Colonic mucosa (tissue), 4 donors: ENCODE measurements around the gene EPHA1. TPM values are rescaled to one million over a fixed set of nuclear protein-coding genes. Genes with fewer than 3 reads are reported as not detected.
"Not testable (repeated sequence)": the region's sequence is repeated elsewhere in the genome, so short reads cannot be mapped to it uniquely, and the experiment has no call there.

Experiments used
- DNase-seq: peaks from one replicate; pipeline ENCODE4 v3.0.0-alpha.2; 2020
- H3K27ac ChIP-seq: fragments of 200-600 bp; one replicate; pipeline ENCODE4 v1.8.0; 2021
- H3K27me3 ChIP-seq: fragments of 200-600 bp; one replicate; pipeline ENCODE4 v1.8.0; 2021
- H3K36me3 ChIP-seq: fragments of 200-600 bp; one replicate; pipeline ENCODE4 v1.8.0; 2021
- H3K4me1 ChIP-seq: fragments of 200-600 bp; one replicate; pipeline ENCODE4 v1.8.0; 2021; ENCODE audit warnings: mild to moderate bottlenecking
- H3K4me3 ChIP-seq: fragments of 200-600 bp; one replicate; pipeline ENCODE4 v1.8.0; 2021
- H3K9ac ChIP-seq, 2 donors: one replicate each; pipeline ENCODE4 v1.7.0; 2013; ENCODE audit warnings: control low read depth in 2 of 2, low read depth in 2 of 2, low read length in 2 of 2
- H3K9me3 ChIP-seq: fragments of 200-600 bp; one replicate; pipeline ENCODE4 v1.8.0; 2021
- intact Hi-C: fragments of 100-400 bp; cut with DNase I; formaldehyde crosslinking; loops from one replicate; pipeline ENCODE4 v1.14.1; 2022
- total RNA-seq, 2 donors: library from RNA; stranded (reverse); fragmentation: NEBNext Ultra II Directional in 1 of 2; extraction: Animal tissue kit (Norgen Biotek cat#: 25700) in 1 of 2; gene quantifications; one replicate each; pipeline ENCODE4 v1.2.1, GENCODE V29; 2021
- TF ChIP-seq, protein P1 (sequence below): fragments of 200-600 bp; IDR thresholded peaks from one replicate; pipeline ENCODE4 v1.8.0; 2022; ENCODE audit warnings: antibody characterized with exemption, mild to moderate bottlenecking
- donor health status: healthy.
- donor health status: DM: no; HTN: no; CAD: no.
- donor health status: DM: no; HTN: no; CAD: no.

EPHA1 gene
- total RNA-seq, 2 donors from 2014 or later, result 16.0 to 18.4 TPM

DNA sequence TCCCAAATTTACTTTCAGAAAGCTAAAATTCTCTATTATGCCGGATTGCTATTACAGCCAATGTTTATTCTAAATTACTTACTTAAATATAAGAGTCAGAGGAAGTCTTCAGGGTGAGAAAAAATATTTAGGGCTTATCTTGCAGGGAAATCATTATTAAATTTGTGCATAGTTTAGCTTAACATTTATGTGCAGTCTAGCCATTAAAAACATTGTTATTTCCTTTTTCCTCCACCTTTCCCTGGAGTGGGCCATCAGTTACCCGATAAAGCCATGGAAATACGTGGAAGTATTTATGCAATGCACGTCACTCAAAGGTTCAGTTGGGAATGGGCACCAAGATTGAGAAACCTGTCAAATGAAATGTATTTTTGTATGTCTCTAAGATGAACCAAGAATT lies 25.1 kb upstream of the EPHA1 start:
- TF ChIP-seq, protein P1, sequence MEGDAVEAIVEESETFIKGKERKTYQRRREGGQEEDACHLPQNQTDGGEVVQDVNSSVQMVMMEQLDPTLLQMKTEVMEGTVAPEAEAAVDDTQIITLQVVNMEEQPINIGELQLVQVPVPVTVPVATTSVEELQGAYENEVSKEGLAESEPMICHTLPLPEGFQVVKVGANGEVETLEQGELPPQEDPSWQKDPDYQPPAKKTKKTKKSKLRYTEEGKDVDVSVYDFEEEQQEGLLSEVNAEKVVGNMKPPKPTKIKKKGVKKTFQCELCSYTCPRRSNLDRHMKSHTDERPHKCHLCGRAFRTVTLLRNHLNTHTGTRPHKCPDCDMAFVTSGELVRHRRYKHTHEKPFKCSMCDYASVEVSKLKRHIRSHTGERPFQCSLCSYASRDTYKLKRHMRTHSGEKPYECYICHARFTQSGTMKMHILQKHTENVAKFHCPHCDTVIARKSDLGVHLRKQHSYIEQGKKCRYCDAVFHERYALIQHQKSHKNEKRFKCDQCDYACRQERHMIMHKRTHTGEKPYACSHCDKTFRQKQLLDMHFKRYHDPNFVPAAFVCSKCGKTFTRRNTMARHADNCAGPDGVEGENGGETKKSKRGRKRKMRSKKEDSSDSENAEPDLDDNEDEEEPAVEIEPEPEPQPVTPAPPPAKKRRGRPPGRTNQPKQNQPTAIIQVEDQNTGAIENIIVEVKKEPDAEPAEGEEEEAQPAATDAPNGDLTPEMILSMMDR, result no peak
- no peaks in the 10 kb centered on the region for H3K36me3 ChIP-seq
- no peak overlapping the region for H3K27ac ChIP-seq
- H3K27me3 ChIP-seq, result no peaks in the 10 kb centered on the region
- no peak for DNase-seq
- H3K9me3 ChIP-seq, result no peaks in the 10 kb centered on the region
- intact Hi-C loops, result no loop called here
- H3K4me1 ChIP-seq, result no peaks in the 10 kb centered on the region
- no peak overlapping the region for H3K9ac ChIP-seq
- no peak overlapping the region for H3K4me3 ChIP-seq

DNA sequence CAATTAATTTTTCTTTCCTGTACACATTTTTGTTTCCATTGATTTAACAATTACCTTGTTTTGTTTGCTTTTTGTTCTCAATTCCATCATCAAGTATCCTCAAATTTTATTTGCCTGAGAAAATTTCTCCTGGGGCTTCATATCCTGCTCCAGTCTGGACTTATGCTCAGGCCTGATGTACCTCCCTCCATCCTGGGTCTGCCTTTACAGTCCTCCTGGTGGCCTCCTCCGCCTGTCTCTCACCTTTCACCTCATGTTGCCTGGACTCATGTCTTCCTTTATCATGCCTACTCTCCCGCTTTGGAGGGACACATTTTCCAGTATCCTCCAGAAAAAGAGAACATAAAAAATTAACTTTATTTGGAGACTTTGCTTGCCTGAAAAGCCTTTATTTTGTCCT lies 22.5 kb upstream of the EPHA1 start:
- Histone ChIP-seq H3K36me3 (no peaks in the 10 kb centered on the region), H3K9me3 (no peaks in the 10 kb centered on the region), H3K4me1 (no peaks in the 10 kb centered on the region), H3K27me3 (no peaks in the 10 kb centered on the region), H3K9ac (no peak overlapping the region), H3K4me3 (no peak overlapping the region), H3K27ac (no peak overlapping the region)
- intact Hi-C loops, result no loop called here
- DNase-seq, result no peak
- TF ChIP-seq, protein P1, result no peak

DNA sequence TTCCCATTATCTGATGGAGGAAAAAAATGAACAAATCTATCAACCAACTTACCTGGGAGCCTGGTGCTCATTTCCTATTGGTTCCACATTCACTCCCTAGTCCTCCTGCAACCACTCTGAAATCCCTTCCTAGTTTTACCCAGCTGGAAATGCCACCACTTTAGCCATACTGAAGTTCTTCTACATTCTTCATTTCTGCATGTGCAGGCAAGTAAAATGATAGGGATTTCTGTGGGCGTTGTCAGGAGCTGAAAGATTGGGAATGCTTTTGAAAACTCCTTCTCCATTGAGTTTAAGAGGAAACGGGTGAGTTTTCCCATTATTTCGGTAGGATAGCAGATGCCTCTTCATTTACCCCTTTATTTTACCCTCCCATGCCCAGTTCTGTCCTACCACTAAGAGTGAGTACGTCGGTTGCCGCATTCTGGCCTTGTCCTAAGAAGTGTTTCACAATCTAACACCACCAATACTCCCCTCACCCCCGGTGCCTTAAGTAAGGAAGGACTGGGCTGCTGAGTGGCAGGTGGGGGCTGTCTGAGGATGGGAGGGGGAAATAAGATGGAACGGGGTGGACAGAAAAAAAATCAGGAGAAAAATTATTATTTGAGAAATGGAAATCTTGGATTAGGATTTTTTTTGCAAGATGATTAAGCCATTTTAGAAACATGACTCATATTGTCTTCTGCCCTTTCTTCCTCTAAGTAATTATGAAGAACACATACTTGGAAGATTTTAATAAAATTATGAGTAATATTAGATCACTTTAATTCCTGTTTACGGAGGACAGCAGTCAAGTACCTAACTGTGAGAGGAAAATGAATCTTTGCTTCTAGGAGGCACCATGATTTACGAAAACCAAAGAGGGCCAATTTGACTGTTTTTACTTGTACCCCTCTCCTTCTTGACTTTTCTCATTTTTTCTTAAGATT lies 21.4 kb upstream of the EPHA1 start:
- TF ChIP-seq, protein P1, result no peak
- Histone ChIP-seq H3K9ac (no peak overlapping the region), H3K27me3 (no peaks in the 10 kb centered on the region), H3K4me3 (no peak overlapping the region), H3K4me1 (no peaks in the 10 kb centered on the region), H3K27ac (no peak overlapping the region), H3K9me3 (no peaks in the 10 kb centered on the region), H3K36me3 (no peaks in the 10 kb centered on the region)
- intact Hi-C loops, result no loop called here
- DNase-seq, result no peak

DNA sequence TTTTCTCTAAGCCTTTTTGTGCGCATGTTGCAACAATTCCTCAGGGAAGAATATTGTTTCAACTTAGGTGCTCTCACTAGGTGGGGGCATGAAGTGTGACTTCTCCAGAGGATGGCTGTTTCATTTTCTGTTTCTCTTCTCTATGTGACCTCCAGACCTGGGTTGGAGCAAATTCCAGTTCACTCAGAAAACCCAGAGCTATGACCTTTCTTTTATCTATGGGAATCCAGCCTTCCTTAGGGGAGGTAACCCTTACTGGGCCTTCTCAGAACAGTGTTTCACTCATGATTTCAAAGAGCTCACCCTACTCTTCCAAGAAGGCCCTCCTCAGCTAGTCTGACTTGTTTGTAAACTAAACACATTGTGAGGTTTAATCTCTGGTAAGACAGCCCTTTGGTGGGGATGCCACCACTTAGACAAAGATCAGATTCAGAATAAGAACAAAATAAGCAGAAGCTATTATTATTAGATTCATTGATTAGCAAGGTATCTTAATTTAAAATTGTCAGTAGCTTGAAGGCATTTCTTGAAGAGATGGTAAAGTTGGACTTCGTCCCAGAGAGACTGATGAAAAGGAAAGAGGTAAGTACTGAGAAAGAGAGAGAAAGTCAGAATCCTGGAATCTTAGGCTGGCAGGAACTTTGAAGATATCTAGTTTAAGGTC lies 18.0 kb upstream of the EPHA1 start:
- no peaks in the 10 kb centered on the region for H3K9me3 ChIP-seq
- intact Hi-C loops, result no loop called here
- H3K27ac ChIP-seq, result no peak overlapping the region
- H3K36me3 ChIP-seq, result no peaks in the 10 kb centered on the region
- no peaks in the 10 kb centered on the region for H3K4me1 ChIP-seq
- H3K27me3 ChIP-seq, result no peaks in the 10 kb centered on the region
- H3K4me3 ChIP-seq, result no peak overlapping the region
- TF ChIP-seq, protein P1, result no peak
- H3K9ac ChIP-seq, result no peak overlapping the region
- DNase-seq, result no peak

DNA sequence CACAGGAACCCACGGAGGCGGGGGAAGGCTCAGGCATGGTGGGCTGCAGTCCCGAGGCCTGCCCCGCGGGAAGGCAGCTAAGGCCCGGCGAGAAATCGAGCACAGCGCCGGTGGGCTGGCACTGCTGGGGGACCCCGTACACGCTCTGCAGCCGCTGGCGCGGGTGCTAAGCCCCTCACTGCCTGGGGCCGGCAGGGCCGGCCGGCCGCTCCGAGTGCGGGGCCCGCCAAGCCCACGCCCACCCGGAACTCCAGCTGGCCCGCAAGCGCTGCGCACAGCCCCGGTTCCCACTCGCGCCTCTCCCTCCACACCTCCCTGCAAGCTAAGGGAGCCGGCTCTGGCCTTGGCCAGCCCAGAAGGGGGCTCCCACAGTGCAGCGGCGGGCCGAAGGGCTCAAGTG lies 15.8 kb upstream of the EPHA1 start:
- H3K9ac ChIP-seq, H3K4me3 ChIP-seq, H3K27ac ChIP-seq, H3K4me1 ChIP-seq, DNase-seq, intact Hi-C loops, H3K9me3 ChIP-seq, H3K36me3 ChIP-seq, H3K27me3 ChIP-seq: not testable (repeated sequence)

DNA sequence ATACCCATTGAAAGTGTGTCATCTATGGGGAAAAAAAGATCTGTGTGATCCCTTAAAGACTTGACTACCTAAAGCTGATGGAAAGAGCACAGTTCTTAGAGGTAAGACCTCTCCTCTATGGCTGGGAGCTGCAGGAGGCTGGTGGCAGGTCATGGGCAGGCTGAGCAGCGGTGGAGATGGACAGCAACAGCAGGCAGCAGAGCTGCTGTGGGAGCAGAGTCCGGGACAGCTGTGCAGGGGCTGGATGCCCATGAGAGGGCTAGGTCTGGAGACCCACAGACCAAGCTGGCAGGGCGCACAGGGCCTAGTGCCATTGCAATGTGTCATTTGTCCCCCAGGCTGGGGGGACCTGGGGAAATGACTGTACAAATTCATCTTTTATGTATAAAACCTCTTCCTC lies 13.4 kb upstream of the EPHA1 start:
- no peak overlapping the region for H3K9ac ChIP-seq

DNA sequence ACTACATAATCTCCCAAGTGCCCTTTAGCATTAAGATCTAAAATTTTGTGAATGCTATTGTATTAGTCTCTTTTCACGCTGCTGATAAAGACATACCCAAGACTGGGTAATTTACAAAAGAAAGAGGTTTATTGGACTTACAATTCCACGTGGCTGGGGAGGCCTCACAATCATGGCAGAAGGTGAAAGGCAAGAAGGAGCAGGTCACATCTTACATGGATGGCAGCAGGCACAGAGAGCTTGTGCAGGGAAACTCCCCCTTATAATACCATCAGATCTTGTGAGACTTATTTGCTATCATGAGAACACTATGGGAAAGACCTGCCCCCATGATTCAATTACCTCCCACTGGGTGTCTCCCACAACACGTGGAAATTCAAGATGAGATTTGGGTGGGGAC lies 12.0 kb upstream of the EPHA1 start:
- H3K4me3 ChIP-seq, H3K36me3 ChIP-seq, H3K9ac ChIP-seq, H3K27ac ChIP-seq, intact Hi-C loops, H3K4me1 ChIP-seq, DNase-seq, H3K9me3 ChIP-seq, H3K27me3 ChIP-seq: not testable (repeated sequence)

More for the DNA sequence above, 13.4 kb upstream of the EPHA1 start:
- no peak overlapping the region for H3K4me3 ChIP-seq
- H3K36me3 ChIP-seq, result no peaks in the 10 kb centered on the region
- H3K27ac ChIP-seq, result no peak overlapping the region
- TF ChIP-seq, protein P1, result no peak
- no peaks in the 10 kb centered on the region for H3K27me3 ChIP-seq
- H3K4me1 ChIP-seq, result no peaks in the 10 kb centered on the region
- DNase-seq, result no peak
- intact Hi-C loops, result no loop called here
- H3K9me3 ChIP-seq, result no peaks in the 10 kb centered on the region
